ENCODE results near the gene BMF.
"Not testable (repeated sequence)": the region's sequence is repeated elsewhere in the genome, so short reads cannot be mapped to it uniquely, and the experiment has no call there.

DNA sequence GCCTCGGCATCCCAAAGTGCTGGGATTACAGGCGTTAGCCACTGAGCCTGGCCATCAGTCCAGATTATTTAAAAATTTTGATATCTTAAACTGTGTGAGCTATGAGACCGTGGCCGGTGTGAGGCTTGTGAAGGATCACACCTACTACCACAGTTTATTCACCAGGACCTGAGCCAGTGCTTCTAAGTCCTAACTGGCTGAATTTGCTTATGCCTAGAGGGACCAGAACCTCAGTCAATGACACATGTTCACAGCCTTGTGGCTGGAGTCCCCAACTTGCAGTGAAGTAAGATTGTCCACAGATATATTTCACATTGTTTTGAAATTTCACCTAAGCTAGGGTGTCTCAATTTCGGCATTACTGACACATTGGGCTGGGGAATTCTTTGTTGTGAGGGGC lies 15.2 kb upstream of the BMF start:
- TF ChIP-seq, protein P1, sequence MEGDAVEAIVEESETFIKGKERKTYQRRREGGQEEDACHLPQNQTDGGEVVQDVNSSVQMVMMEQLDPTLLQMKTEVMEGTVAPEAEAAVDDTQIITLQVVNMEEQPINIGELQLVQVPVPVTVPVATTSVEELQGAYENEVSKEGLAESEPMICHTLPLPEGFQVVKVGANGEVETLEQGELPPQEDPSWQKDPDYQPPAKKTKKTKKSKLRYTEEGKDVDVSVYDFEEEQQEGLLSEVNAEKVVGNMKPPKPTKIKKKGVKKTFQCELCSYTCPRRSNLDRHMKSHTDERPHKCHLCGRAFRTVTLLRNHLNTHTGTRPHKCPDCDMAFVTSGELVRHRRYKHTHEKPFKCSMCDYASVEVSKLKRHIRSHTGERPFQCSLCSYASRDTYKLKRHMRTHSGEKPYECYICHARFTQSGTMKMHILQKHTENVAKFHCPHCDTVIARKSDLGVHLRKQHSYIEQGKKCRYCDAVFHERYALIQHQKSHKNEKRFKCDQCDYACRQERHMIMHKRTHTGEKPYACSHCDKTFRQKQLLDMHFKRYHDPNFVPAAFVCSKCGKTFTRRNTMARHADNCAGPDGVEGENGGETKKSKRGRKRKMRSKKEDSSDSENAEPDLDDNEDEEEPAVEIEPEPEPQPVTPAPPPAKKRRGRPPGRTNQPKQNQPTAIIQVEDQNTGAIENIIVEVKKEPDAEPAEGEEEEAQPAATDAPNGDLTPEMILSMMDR (IDR thresholded peaks at IDR 0.05), result not testable (repeated sequence)
- TF ChIP-seq ESRRA (IDR thresholded peaks at IDR 0.05; ENCODE audit: borderline replicate concordance, low read length); POLR2A (IDR thresholded peaks at IDR 0.05; ENCODE audit: low read length); JUN (IDR thresholded peaks at IDR 0.05); CEBPB (IDR thresholded peaks at IDR 0.05); SREBF2 (IDR thresholded peaks at IDR 0.05); CBX2 (IDR thresholded peaks at IDR 0.05; ENCODE audit: borderline replicate concordance, low read depth); KDM1A (IDR thresholded peaks at IDR 0.05; ENCODE audit: low read depth); GATA3 (IDR thresholded peaks at IDR 0.05; ENCODE audit: borderline replicate concordance); POLR2AphosphoS2 (conservative IDR thresholded peaks at IDR 0.05; ENCODE audit: low read length): not testable (repeated sequence)
